WERI-Rb-1 (cell line): ENCODE results near the gene SLC7A11.

ENCODE experiments used
- DNase-seq: peaks from one replicate; pipeline ENCODE4 v3.0.0-alpha.2; 2020
- H3K27ac ChIP-seq: fragments of 250-450 bp; sonication (Bioruptor Pico); 2 replicates; pipeline ENCODE4 v1.5.1; 2020; ENCODE audit warnings: mild to moderate bottlenecking, moderate library complexity
- H3K27me3 ChIP-seq: fragments of 250-450 bp; sonication (Bioruptor Pico); 2 replicates; pipeline ENCODE4 v1.5.1; 2021; ENCODE audit warnings: mild to moderate bottlenecking, low read depth, moderate library complexity; ENCODE audit not compliant: insufficient read depth, severe bottlenecking
- H3K36me3 ChIP-seq: fragments of 250-450 bp; sonication (Bioruptor Pico); 2 replicates; pipeline ENCODE4 v1.5.1; 2020; ENCODE audit warnings: mild to moderate bottlenecking, moderate library complexity
- H3K4me3 ChIP-seq: 2 replicates; pipeline ENCODE4 v1.5.1; 2011; ENCODE audit warnings: low read depth, mild to moderate bottlenecking, control low read depth, low read length
- H3K9me3 ChIP-seq: fragments of 250-450 bp; sonication (Bioruptor Pico); 2 replicates; pipeline ENCODE4 v1.5.1; 2021; ENCODE audit warnings: mild to moderate bottlenecking, moderate library complexity; ENCODE audit not compliant: severe bottlenecking
- CTCF ChIP-seq: IDR thresholded peaks from 2 replicates; pipeline ENCODE4 v1.5.1; 2011; ENCODE audit warnings: low read depth, mild to moderate bottlenecking, control low read depth, inconsistent platforms, low read length

SLC7A11 gene

DNA sequence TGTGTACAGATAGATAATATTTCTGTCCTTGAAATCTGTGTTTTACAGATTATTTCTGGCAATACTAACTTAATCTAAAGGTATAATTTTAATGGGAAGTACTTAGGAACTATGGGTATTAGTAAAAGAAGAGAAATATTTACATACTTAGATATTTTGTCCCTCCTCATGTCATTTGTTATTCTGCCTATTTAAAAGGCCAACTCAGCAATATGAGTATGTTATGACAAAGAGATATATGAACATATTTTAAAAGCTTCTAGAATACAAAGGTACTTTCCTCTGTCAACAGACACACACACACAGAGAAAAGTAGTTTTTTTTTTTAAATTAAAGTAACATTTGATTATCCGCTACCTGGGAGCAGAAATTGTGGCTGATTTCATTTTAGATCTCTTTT is 7.9 kb downstream of the SLC7A11 start:
- H3K9me3 ChIP-seq = no peaks in the 10 kb centered on the region
- TF ChIP-seq CTCF = no peak
- no peak overlapping the region for H3K4me3 ChIP-seq
- no peaks in the 10 kb centered on the region for H3K36me3 ChIP-seq
- no peak for DNase-seq
- H3K27me3 ChIP-seq = no peaks in the 10 kb centered on the region
- no peak overlapping the region for H3K27ac ChIP-seq

- Histone ChIP-seq H3K36me3 (no peaks in the 10 kb centered on the region), H3K9me3 (no peaks in the 10 kb centered on the region), H3K4me3 (no peak overlapping the region), H3K27me3 (no peaks in the 10 kb centered on the region), H3K27ac (no peak overlapping the region)
- TF ChIP-seq CTCF = no peak
- no peak for DNase-seq
These were observed 8.7 kb downstream of the SLC7A11 start for GRCh38 chr4:138233313-138234034.

DNA sequence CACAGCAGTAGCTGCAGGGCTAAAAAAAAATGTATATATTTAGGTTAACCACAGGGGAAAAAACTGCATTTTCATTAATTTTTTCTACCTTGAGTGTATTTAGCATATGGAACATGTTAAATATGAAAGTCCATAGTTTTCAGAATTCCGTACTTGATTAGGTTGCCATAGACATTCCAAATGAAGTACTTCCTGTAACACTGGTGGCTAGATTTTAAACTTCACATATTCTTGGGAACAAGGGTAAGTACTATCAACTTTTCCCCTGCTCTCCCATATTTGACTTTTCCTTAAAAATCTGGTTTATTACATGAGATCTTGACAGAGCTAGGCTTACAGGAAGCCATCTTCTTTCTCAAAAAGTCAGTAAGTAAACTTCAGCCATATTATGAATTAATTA is 9.8 kb downstream of the SLC7A11 start:
- no peaks in the 10 kb centered on the region for H3K9me3 ChIP-seq
- H3K27ac ChIP-seq = no peak overlapping the region
- no peak for DNase-seq
- H3K36me3 ChIP-seq = no peaks in the 10 kb centered on the region
- H3K4me3 ChIP-seq = no peak overlapping the region
- H3K27me3 ChIP-seq = no peaks in the 10 kb centered on the region
- TF ChIP-seq CTCF = no peak

GRCh38 chr4:138230048-138230447 is 12.1 kb downstream of the SLC7A11 start:
- Histone ChIP-seq H3K9me3 (no peaks in the 10 kb centered on the region), H3K27me3 (no peaks in the 10 kb centered on the region), H3K27ac (no peak overlapping the region), H3K4me3 (no peak overlapping the region), H3K36me3 (no peaks in the 10 kb centered on the region)
- TF ChIP-seq CTCF = no peak
- no peak for DNase-seq

DNA sequence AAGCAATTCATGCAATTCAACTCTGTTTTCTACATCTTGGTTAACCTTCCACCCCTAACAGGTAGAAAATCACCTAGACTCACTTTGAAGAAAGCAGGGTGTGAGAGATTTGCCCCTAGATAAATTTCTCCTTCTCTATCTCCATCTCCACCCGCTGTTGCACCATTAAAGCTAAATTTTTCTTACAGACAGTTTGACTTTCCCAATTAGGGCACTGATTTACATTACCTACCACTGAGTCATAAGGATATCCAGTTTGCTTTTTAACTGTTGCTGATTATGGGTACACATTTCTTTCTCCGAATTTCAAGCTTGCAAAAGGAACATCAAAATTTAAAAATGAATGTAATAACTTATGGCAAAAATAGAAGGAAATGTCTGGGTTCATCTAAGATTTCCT is 13.0 kb downstream of the SLC7A11 start:
- no peak for TF ChIP-seq CTCF
- H3K9me3 ChIP-seq = no peaks in the 10 kb centered on the region
- H3K27ac ChIP-seq = no peak overlapping the region
- H3K4me3 ChIP-seq = no peak overlapping the region
- no peaks in the 10 kb centered on the region for H3K36me3 ChIP-seq
- DNase-seq = no peak
- H3K27me3 ChIP-seq = no peaks in the 10 kb centered on the region

- no peak for TF ChIP-seq CTCF
- Histone ChIP-seq H3K9me3 (no peaks in the 10 kb centered on the region), H3K4me3 (no peak overlapping the region), H3K36me3 (no peaks in the 10 kb centered on the region), H3K27me3 (no peaks in the 10 kb centered on the region), H3K27ac (no peak overlapping the region)
- no peak for DNase-seq
These were observed 15.8 kb downstream of the SLC7A11 start for GRCh38 chr4:138226351-138226750.
